HG03066 (cell line): Measurements from ENCODE around the gene MRRF.
"Not testable (repeated sequence)": the region's sequence is repeated elsewhere in the genome, so short reads cannot be mapped to it uniquely, and the experiment has no call there.

Source experiments
- ATAC-seq: cut with Tn5 transposase; IDR thresholded peaks from one replicate; pipeline ENCODE4 v1.9.1; 2021; ENCODE audit warnings: low read depth; ENCODE audit not compliant: unreplicated experiment

MRRF gene

GRCh38 chr9:122349201-122349600 lies 84.5 kb downstream of the MRRF start:
- ATAC-seq, result no peak

- ATAC-seq, result peak; percentile 83
Measured at GRCh38 chr9:122350577-122351355, 86.1 kb downstream of the MRRF start.

- no peak for ATAC-seq
Measured at GRCh38 chr9:122354536-122355199, 90.0 kb downstream of the MRRF start.

- ATAC-seq, result no peak
Measured at GRCh38 chr9:122355336-122355875, 90.7 kb downstream of the MRRF start.

GRCh38 chr9:122356627-122357026 lies 91.9 kb downstream of the MRRF start:
- no peak for ATAC-seq

- ATAC-seq, result no peak
Measured at GRCh38 chr9:122360891-122361290, 96.2 kb downstream of the MRRF start.

GRCh38 chr9:122363131-122363530 lies 98.4 kb downstream of the MRRF start:
- ATAC-seq, result not testable (repeated sequence)

GRCh38 chr9:122364117-122364782 lies 99.6 kb downstream of the MRRF start:
- ATAC-seq, result no peak

GRCh38 chr9:122364783-122365150 lies 100.1 kb downstream of the MRRF start:
- ATAC-seq, result no peak

- no peak for ATAC-seq
Measured at GRCh38 chr9:122366074-122366660, 101.5 kb downstream of the MRRF start.

GRCh38 chr9:122367065-122367464 lies 102.4 kb downstream of the MRRF start:
- ATAC-seq, result no peak

GRCh38 chr9:122367774-122368460 lies 103.2 kb downstream of the MRRF start:
- no peak for ATAC-seq

- ATAC-seq, result no peak
Measured at GRCh38 chr9:122368642-122369041, 104.0 kb downstream of the MRRF start.

- peak; percentile 34 for ATAC-seq
Measured at GRCh38 chr9:122370303-122370702, 105.6 kb downstream of the MRRF start.

GRCh38 chr9:122370869-122371755 lies 106.4 kb downstream of the MRRF start, which contains the start of gene PTGS1:
PTGS1 (plus strand) TSS chr9:122371024; CDS start chr9:122371085, 61 bp downstream.
- ATAC-seq, result peak; percentile 67

GRCh38 chr9:122371846-122372245 lies 107.2 kb downstream of the MRRF start:
- no peak for ATAC-seq

GRCh38 chr9:122372856-122373845 lies 108.5 kb downstream of the MRRF start:
- ATAC-seq, result no peak

- no peak for ATAC-seq
Measured at GRCh38 chr9:122374885-122375420, 110.3 kb downstream of the MRRF start.
